NCI-H226 (cell line): ENCODE data around the gene ZFP62.

Experiments used
- DNase-seq: peaks from one replicate; pipeline ENCODE4 v3.0.0-alpha.2; 2015

Gene ZFP62

DNA sequence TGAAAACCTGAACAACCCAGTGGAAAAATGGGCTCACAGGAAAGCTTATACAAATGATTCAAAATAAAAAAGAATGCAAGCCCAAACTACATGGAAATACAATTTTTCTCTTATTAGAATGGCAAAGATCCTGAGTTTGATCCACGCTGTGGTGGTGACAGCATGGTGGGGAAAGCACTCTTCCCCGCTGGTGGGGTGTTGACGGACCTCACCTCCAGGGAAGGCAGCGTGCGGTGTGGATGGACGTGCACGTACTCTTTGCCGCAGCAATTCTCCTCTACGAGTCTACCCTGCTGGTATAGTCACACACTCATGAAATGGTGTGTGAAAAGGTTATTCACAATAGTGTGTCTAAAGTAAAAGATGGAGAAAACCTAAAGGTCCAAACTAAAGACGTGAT lies 5.9 kb upstream of the ZFP62 start:
- DNase-seq, result no peak

- DNase-seq, result no peak
Measured at GRCh38 chr5:180865981-180866695, 5.1 kb upstream of the ZFP62 start.

DNA sequence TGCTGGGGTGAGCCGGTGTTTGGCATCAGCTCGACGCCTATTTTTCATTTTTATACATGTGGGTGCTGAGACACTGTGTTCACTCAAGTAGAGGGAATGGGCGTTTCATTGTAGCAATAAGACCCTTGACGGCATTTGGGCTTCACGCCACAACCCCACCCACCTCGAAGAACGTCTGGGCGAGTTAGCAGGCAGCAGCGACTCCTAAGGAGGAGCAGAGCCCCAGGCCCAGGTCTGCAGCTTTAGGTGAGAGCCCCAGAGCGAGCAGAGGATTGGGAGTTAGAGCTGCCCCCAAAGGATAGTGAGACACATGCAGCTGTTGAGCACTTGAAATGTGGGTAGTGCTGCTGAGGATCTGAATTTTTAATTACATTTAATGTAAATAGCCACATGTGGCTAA lies 1.6 kb upstream of the ZFP62 start:
- DNase-seq, result no peak

GRCh38 chr5:180860273-180860886 lies 696 bp downstream of the ZFP62 start:
- DNase-seq, result peak; percentile 37

GRCh38 chr5:180858586-180858985 lies 2.5 kb downstream of the ZFP62 start:
- no peak for DNase-seq

- DNase-seq, result no peak
Measured at GRCh38 chr5:180853848-180854176, 7.3 kb downstream of the ZFP62 start.

- DNase-seq, result no peak
Measured at GRCh38 chr5:180853121-180853847, 7.8 kb downstream of the ZFP62 start.

DNA sequence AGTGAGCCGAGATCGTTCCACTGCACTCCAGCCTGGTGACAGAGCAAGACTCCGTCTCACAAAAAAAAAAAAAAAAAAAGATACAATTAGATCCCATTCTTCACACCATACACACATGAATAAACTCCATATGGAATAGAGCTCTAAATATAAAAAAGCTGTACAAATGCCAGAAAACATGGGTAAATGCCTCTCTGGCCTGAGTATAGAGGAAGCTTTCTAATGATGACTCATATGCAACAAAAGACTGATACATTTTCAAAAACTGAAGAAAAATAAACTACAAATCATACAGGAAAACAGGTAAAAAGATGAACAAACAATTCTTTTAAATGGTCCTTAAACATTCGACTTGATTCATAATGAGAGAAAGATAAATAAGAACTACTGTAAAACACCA lies 8.6 kb downstream of the ZFP62 start:
- no peak for DNase-seq

DNA sequence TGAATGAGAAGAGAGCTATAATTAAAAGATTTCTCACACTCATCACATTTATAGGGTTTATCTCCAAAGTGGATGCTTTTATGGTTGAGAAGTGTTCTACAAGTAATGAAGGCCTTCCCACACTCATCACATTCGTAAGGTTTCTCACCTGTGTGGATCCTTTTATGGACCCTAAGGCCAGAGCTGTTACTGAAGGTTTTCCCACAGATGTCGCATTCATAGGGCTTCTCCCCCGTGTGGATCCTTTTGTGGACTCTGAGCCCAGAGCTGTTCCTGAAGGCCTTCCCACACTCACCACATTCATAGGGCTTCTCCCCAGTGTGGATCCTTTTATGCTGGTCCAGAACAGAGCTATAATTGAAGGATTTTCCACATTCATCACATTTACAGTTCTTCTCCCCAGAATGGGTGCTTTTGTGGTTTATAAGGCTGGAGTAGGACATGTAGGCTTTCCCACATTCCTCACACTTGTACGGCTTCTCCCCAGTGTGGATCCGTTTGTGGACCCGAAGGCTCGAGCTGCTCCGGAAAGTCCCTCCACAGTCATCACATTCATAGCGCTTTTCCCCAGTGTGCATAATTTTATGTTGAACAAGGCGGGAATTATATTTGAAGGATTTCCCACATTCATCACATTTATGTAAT lies 10.5 kb downstream of the ZFP62 start:
- DNase-seq, result no peak

DNA sequence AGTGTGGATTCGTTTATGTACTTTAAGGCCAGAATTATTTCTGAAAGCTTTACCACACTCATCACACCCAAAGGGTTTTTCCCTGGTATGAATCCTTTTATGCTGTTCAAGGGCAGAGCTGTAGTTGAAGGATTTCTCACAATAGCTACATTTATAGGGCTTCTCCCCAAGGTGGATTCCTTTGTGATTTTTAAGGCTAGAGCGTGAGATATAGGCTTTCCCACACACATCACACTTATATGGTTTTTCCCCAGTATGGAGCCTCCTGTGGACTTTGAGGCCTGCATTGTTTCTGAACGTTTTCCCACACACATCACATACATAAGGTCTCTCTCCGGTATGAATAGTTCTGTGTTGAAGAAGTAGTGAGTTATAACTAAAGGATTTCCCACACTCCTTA lies 11.2 kb downstream of the ZFP62 start:
- DNase-seq, result no peak

GRCh38 chr5:180848878-180849277 lies 12.2 kb downstream of the ZFP62 start:
- no peak for DNase-seq

- no peak for DNase-seq
Measured at GRCh38 chr5:180848265-180848664, 12.8 kb downstream of the ZFP62 start.

DNA sequence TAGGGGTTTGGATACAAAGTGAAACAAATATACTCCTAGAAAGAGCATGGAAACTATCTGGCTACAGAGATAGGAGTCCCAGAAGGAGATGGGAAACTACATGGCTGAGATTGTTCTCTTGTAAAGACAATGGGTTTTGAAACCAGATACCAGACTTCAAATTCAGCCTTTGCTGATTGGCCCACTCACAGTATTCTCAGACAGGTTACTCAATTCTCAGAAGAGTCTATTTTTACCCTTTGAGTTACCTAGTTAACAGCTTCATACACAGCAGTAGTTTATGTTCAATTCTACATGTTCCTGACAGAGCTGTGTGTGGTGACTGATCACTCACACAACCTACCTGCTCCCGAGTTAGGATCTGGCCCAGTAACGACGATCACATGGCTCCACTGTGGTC lies 14.1 kb downstream of the ZFP62 start:
- DNase-seq, result no peak

DNA sequence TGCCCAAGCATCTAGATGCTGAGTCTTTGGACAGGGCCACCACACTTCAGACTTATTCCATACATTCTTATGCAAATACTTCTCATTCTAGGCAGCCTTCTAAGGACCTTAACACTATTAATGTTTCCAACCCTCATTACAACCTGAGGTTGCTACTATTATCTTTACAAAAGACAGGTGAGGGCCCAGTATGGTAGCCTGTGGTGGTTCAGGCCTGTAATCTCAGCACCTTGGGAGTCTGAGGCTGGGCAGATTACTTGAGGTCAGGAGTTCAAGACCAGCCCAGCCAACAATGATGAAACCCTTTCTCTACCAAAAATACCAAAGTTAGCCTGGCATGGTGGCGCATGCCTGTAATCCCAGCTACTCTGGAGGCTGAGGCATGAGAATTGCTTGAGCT lies 16.2 kb downstream of the ZFP62 start:
- DNase-seq, result no peak

GRCh38 chr5:180844432-180844831 lies 16.6 kb downstream of the ZFP62 start:
- no peak for DNase-seq

GRCh38 chr5:180839935-180840334 lies 21.1 kb downstream of the ZFP62 start:
- no peak for DNase-seq

GRCh38 chr5:180839227-180839626 lies 21.8 kb downstream of the ZFP62 start:
- DNase-seq, result no peak

GRCh38 chr5:180837478-180837877 lies 23.6 kb downstream of the ZFP62 start:
- no peak for DNase-seq

GRCh38 chr5:180832638-180833068 lies 28.4 kb downstream of the ZFP62 start:
- no peak for DNase-seq

- DNase-seq, result peak; percentile 78
Measured at GRCh38 chr5:180831139-180832093, 29.7 kb downstream of the ZFP62 start.

GRCh38 chr5:180830253-180831138 lies 30.6 kb downstream of the ZFP62 start:
- DNase-seq, result no peak

GRCh38 chr5:180829726-180830125 lies 31.4 kb downstream of the ZFP62 start:
- no peak for DNase-seq
